Measurements from ENCODE around the gene PARVB.

DNA sequence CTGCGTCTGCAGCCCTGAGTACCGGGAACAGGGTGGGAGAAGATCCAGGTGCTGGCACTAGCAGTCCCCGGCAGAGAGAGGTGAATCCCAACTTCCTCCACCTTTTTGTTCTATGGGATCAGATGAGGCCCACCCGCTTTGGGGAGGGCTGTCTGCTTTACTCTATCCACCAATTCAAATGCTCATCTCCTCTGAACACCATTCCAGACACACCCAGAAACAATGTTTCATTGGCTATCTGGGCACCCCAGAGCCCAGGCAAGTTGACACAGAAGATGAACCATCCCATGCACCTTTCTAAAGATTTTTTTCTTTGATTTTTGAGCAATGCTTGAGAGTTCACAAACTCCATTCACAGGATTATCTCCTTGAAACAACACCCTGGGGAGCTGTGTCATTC lies 78.0 kb downstream of the PARVB start:
- TF ChIP-seq POLR2A (IDR thresholded peaks at IDR 0.05; ENCODE audit: low read depth, low read length) (no peak), MYC (IDR thresholded peaks at IDR 0.05; ENCODE audit: low read depth, low read length) (no peak), EZH2 (IDR thresholded peaks at IDR 0.05; ENCODE audit: borderline replicate concordance, low read depth, low read length, severe bottlenecking) (no peak), POLR2AphosphoS5 (IDR thresholded peaks at IDR 0.05; ENCODE audit: insufficient read depth, low read depth, low read length) (no peak), GATA2 (IDR thresholded peaks at IDR 0.05; ENCODE audit: insufficient read depth, insufficient read length, low read depth, low read length) (no peak), MAX (IDR thresholded peaks at IDR 0.05; ENCODE audit: insufficient read depth, insufficient read length) (no peak), JUN (IDR thresholded peaks at IDR 0.05; ENCODE audit: borderline replicate concordance, insufficient read depth, insufficient read length, low read depth) (no peak)
- TF ChIP-seq, protein P1, sequence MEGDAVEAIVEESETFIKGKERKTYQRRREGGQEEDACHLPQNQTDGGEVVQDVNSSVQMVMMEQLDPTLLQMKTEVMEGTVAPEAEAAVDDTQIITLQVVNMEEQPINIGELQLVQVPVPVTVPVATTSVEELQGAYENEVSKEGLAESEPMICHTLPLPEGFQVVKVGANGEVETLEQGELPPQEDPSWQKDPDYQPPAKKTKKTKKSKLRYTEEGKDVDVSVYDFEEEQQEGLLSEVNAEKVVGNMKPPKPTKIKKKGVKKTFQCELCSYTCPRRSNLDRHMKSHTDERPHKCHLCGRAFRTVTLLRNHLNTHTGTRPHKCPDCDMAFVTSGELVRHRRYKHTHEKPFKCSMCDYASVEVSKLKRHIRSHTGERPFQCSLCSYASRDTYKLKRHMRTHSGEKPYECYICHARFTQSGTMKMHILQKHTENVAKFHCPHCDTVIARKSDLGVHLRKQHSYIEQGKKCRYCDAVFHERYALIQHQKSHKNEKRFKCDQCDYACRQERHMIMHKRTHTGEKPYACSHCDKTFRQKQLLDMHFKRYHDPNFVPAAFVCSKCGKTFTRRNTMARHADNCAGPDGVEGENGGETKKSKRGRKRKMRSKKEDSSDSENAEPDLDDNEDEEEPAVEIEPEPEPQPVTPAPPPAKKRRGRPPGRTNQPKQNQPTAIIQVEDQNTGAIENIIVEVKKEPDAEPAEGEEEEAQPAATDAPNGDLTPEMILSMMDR (IDR thresholded peaks at IDR 0.05; ENCODE audit: extremely low read depth in 1 of 2, insufficient read depth in 1 of 2, low read depth in 1 of 2, low read length in 2 of 2): no peak

Data from endothelial cell of umbilical vein (primary cell).